ENCODE measurements around the gene ZNF385C. TPM values are rescaled to one million over a fixed set of nuclear protein-coding genes. Genes with fewer than 3 reads are reported as not detected.

ZNF385C gene
- total RNA-seq, 1 experiment from 2014 or later: 3.7 TPM

- H3K36me3 Mint-ChIP-seq: no peaks in the 10 kb centered on the region
- peaks cover 23% of the 10 kb centered on the region for H3K4me1 Mint-ChIP-seq
- peaks cover 33% of the 10 kb centered on the region for H3K27me3 Mint-ChIP-seq (ENCODE audit: low read depth)
- DNase-seq (ENCODE audit: low spot score) (no peak), ATAC-seq (no peak)
- no peak overlapping the region for H3K4me3 Mint-ChIP-seq
- no peaks in the 10 kb centered on the region for H3K9me3 Mint-ChIP-seq
- ChIA-PET POLR2A (interaction anchor here (0.5 kb wide), 1 partner anchor 32 kb away, joined by 3 read pairs; no protein-coding TSS in a partner anchor), CTCF (interaction anchor here (1.0 to 3.7 kb wide), 8 partner anchors 16 to 137 kb away, joined by 3 to 20 read pairs (median 5); partner anchors contain the start of genes DHX58, DNAJC7 and NKIRAS2)
- H3K27ac Mint-ChIP-seq: no peak overlapping the region; the same call in 1 of the 2 replicates
- TF ChIP-seq FOXP1 (CRISPR knock-in tag; IDR thresholded peaks at IDR 0.05; ENCODE audit: borderline replicate concordance): no peak
- TF ChIP-seq NFYB (CRISPR knock-in tag; conservative IDR thresholded peaks at IDR 0.05; ENCODE audit: low read depth): no peak
- TF ChIP-seq, protein P1, sequence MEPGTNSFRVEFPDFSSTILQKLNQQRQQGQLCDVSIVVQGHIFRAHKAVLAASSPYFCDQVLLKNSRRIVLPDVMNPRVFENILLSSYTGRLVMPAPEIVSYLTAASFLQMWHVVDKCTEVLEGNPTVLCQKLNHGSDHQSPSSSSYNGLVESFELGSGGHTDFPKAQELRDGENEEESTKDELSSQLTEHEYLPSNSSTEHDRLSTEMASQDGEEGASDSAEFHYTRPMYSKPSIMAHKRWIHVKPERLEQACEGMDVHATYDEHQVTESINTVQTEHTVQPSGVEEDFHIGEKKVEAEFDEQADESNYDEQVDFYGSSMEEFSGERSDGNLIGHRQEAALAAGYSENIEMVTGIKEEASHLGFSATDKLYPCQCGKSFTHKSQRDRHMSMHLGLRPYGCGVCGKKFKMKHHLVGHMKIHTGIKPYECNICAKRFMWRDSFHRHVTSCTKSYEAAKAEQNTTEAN (CRISPR knock-in tag; IDR thresholded peaks at IDR 0.05): no peak
- TF ChIP-seq SMAD4 (CRISPR knock-in tag; IDR thresholded peaks at IDR 0.05): no peak
- TF ChIP-seq, protein P2, sequence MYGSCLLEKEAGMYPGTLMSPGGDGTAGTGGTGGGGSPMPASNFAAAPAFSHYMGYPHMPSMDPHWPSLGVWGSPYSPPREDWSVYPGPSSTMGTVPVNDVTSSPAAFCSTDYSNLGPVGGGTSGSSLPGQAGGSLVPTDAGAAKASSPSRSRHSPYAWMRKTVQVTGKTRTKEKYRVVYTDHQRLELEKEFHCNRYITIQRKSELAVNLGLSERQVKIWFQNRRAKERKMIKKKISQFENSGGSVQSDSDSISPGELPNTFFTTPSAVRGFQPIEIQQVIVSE (CRISPR knock-in tag; IDR thresholded peaks at IDR 0.05; ENCODE audit: borderline replicate concordance): no peak
- TF ChIP-seq JUN (CRISPR knock-in tag; IDR thresholded peaks at IDR 0.05): no peak
- TF ChIP-seq ETV6 (CRISPR knock-in tag; IDR thresholded peaks at IDR 0.05): no peak
- no peak for TF ChIP-seq ZBTB21 (CRISPR knock-in tag; IDR thresholded peaks at IDR 0.05; ENCODE audit: borderline replicate concordance)
- TF ChIP-seq CREB1 (CRISPR knock-in tag; IDR thresholded peaks at IDR 0.05): no peak
- TF ChIP-seq, protein P3, sequence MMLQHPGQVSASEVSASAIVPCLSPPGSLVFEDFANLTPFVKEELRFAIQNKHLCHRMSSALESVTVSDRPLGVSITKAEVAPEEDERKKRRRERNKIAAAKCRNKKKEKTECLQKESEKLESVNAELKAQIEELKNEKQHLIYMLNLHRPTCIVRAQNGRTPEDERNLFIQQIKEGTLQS (CRISPR knock-in tag; conservative IDR thresholded peaks at IDR 0.05): no peak
- no peak for TF ChIP-seq ZNF416 (CRISPR knock-in tag; IDR thresholded peaks at IDR 0.05)
- TF ChIP-seq, protein P4, sequence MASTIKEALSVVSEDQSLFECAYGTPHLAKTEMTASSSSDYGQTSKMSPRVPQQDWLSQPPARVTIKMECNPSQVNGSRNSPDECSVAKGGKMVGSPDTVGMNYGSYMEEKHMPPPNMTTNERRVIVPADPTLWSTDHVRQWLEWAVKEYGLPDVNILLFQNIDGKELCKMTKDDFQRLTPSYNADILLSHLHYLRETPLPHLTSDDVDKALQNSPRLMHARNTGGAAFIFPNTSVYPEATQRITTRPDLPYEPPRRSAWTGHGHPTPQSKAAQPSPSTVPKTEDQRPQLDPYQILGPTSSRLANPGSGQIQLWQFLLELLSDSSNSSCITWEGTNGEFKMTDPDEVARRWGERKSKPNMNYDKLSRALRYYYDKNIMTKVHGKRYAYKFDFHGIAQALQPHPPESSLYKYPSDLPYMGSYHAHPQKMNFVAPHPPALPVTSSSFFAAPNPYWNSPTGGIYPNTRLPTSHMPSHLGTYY (CRISPR knock-in tag; IDR thresholded peaks at IDR 0.05): no peak
- TF ChIP-seq, protein P5, sequence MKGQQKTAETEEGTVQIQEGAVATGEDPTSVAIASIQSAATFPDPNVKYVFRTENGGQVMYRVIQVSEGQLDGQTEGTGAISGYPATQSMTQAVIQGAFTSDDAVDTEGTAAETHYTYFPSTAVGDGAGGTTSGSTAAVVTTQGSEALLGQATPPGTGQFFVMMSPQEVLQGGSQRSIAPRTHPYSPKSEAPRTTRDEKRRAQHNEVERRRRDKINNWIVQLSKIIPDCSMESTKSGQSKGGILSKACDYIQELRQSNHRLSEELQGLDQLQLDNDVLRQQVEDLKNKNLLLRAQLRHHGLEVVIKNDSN (CRISPR knock-in tag; IDR thresholded peaks at IDR 0.05): no peak
- no peak for TF ChIP-seq MYBL2 (CRISPR knock-in tag; IDR thresholded peaks at IDR 0.05)
- TF ChIP-seq ZSCAN18 (CRISPR knock-in tag; IDR thresholded peaks at IDR 0.05): no peak
- no peak for TF ChIP-seq E2F4 (CRISPR knock-in tag; IDR thresholded peaks at IDR 0.05; ENCODE audit: borderline replicate concordance, low read depth)
- TF ChIP-seq HMGXB4 (CRISPR knock-in tag; IDR thresholded peaks at IDR 0.05): no peak
- TF ChIP-seq NFE2L1 (CRISPR knock-in tag; IDR thresholded peaks at IDR 0.05): no peak
- no peak for TF ChIP-seq CREM (CRISPR knock-in tag; IDR thresholded peaks at IDR 0.05)
- TF ChIP-seq AR (CRISPR knock-in tag; IDR thresholded peaks at IDR 0.05): no peak
Observed at GRCh38 chr17:42096360-42097111, 1.7 kb downstream of the ZNF385C start.
